ENCODE results near the gene GADD45B.

The GADD45B gene

DNA sequence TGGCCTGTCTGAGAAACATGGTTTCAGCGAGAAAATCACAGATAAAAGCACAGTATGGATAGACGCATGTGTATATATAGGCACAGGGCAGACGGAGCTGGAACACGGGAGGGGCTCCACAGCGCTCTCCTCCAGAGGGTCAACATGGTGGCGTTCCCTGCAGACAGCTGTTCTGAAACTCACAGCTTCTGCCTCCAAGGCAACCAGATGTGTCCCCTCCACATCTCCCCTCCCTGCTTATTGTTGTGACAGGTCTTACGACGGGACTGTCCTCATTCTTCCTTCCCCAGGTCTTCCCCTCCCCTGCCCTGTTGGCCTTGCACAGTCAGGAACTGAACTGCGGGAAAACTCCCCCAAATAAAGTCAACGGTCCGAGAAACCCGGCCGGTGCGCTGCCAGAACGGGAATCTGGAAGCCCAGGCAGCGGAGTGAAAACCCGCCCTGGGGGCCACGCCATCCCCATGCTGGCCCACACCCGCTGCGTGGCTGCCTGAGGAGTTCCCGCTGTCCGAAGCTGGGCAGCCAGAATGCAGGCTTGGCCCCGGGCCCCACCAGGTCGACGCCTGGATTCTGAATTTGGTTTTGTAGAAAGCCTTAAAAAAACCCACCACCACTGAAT, 45.9 kb upstream of the GADD45B start:
- no peak overlapping the region for H3K4me3 ChIP-seq (replicated peaks in 1 of 2; ENCODE audit: low read depth in 2 of 2, low read length in 2 of 2)
- TF ChIP-seq, protein P1, sequence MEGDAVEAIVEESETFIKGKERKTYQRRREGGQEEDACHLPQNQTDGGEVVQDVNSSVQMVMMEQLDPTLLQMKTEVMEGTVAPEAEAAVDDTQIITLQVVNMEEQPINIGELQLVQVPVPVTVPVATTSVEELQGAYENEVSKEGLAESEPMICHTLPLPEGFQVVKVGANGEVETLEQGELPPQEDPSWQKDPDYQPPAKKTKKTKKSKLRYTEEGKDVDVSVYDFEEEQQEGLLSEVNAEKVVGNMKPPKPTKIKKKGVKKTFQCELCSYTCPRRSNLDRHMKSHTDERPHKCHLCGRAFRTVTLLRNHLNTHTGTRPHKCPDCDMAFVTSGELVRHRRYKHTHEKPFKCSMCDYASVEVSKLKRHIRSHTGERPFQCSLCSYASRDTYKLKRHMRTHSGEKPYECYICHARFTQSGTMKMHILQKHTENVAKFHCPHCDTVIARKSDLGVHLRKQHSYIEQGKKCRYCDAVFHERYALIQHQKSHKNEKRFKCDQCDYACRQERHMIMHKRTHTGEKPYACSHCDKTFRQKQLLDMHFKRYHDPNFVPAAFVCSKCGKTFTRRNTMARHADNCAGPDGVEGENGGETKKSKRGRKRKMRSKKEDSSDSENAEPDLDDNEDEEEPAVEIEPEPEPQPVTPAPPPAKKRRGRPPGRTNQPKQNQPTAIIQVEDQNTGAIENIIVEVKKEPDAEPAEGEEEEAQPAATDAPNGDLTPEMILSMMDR (IDR thresholded peaks at IDR 0.05; ENCODE audit: low read depth, low read length) = no peak
- DNase-seq (ENCODE audit: low read depth in 2 of 2) = no peak

DNA sequence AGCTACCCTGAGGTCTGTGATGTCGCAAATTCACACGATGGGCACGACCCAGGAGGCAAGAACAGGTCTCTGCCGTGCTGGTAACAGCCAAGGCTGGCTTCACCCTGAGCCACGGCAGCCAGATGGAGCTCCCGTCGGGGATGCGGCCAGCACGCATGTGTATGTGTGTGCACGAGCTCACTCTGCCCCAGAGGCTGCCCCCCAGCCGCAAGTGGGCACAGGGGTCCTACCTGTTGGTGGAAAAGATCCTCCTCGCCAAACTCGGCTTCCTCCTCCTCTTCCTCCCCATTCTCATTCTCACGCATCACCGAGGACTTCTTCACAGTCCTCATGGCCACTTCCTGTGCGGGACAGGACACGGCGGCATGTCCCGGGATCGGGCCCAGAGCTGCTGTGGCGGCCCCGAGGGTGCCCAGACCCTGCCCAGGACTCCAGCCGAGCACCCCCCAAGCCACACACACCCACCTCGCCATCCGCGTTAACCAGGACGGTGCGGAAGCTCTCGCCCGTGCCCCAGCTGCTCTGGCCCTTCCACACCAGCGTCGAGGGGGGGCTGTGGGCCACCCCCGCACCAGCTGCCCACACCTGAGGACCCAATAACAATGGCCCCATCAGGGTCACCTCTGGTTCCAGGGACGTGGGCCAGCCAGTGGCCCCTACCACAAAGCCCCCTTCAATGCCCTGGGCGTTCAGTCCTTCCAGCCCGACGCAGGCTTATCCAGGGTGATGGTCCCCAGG, 44.4 kb upstream of the GADD45B start:
- DNase-seq (ENCODE audit: low read depth in 2 of 2) = no peak
- TF ChIP-seq, protein P1 (IDR thresholded peaks at IDR 0.05; ENCODE audit: low read depth, low read length) = no peak
- no peak overlapping the region for H3K4me3 ChIP-seq (replicated peaks in 1 of 2; ENCODE audit: low read depth in 2 of 2, low read length in 2 of 2)

- DNase-seq (ENCODE audit: low read depth in 2 of 2) = no peak
- TF ChIP-seq, protein P1 (IDR thresholded peaks at IDR 0.05; ENCODE audit: low read depth, low read length) = no peak
- H3K4me3 ChIP-seq (replicated peaks in 1 of 2; ENCODE audit: low read depth in 2 of 2, low read length in 2 of 2) = no peak overlapping the region
Observed at GRCh38 chr19:2432131-2432848, 43.6 kb upstream of the GADD45B start.

GRCh38 chr19:2433854-2434253, 42.1 kb upstream of the GADD45B start:
- no peak for DNase-seq (ENCODE audit: low read depth in 2 of 2)
- no peak overlapping the region for H3K4me3 ChIP-seq (replicated peaks in 1 of 2; ENCODE audit: low read depth in 2 of 2, low read length in 2 of 2)
- TF ChIP-seq, protein P1 (IDR thresholded peaks at IDR 0.05; ENCODE audit: low read depth, low read length) = no peak

- TF ChIP-seq, protein P1 (IDR thresholded peaks at IDR 0.05; ENCODE audit: low read depth, low read length) = no peak
- H3K4me3 ChIP-seq (replicated peaks in 1 of 2; ENCODE audit: low read depth in 2 of 2, low read length in 2 of 2) = no peak overlapping the region
- DNase-seq (ENCODE audit: low read depth in 2 of 2) = no peak
Observed at GRCh38 chr19:2434267-2434666, 41.7 kb upstream of the GADD45B start.

DNA sequence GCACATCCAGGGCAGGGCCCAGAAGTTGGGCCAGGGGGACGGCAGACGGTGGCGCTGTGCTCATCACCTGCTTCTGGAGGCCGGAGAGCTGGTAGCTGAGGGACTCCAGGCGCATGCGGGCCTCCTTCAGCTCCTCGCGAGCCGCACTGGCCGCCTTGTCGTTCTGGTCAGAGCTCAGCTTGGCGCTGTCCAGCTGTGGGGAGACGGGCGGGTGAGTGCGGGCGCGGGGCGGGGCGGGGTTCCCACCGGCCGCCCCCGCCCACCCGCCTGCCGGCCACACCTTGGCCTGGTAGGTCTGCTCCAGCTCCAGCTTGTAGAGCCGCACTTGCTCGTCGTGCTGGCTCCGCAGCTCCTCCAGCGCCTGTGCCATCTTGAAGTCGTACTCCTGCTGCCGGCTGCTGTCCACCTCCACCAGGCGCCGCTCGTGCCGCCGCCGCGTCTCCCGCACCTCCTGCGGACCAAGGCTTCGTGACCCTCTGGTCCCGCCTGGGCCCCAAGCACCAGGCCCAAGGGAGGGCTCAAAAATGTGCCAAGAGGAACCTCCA, 41.1 kb upstream of the GADD45B start:
- TF ChIP-seq, protein P1 (IDR thresholded peaks at IDR 0.05; ENCODE audit: low read depth, low read length) = no peak
- no peak overlapping the region for H3K4me3 ChIP-seq (replicated peaks in 1 of 2; ENCODE audit: low read depth in 2 of 2, low read length in 2 of 2)
- DNase-seq (ENCODE audit: low read depth in 2 of 2) = no peak

Data from cardiac fibroblast (primary cell).